ENCODE results near the gene PPP2R2C.

- TF ChIP-seq YY1 (IDR thresholded peaks at IDR 0.05; ENCODE audit: insufficient read depth, insufficient read length): no peak
- TF ChIP-seq ZNF274 (IDR thresholded peaks at IDR 0.05; ENCODE audit: low read depth, low read length): no peak
- no peak for TF ChIP-seq SUZ12 (IDR thresholded peaks at IDR 0.05; ENCODE audit: extremely low read depth, insufficient read depth, insufficient read length)
Measured at GRCh38 chr4:6282314-6282771, 190.1 kb downstream of the PPP2R2C start.

Measured in NT2/D1 (cell line).